NCI-H748 (cell line): ENCODE results near the gene PLEKHH1.
"Not testable (repeated sequence)": the region's sequence is repeated elsewhere in the genome, so short reads cannot be mapped to it uniquely, and the experiment has no call there.

Experiments used
- DNase-seq: peaks from one replicate; lab custom pipeline; 2025; ENCODE audit not compliant: unreplicated experiment; lab: John Stamatoyannopoulos, UW

The PLEKHH1 gene

DNA sequence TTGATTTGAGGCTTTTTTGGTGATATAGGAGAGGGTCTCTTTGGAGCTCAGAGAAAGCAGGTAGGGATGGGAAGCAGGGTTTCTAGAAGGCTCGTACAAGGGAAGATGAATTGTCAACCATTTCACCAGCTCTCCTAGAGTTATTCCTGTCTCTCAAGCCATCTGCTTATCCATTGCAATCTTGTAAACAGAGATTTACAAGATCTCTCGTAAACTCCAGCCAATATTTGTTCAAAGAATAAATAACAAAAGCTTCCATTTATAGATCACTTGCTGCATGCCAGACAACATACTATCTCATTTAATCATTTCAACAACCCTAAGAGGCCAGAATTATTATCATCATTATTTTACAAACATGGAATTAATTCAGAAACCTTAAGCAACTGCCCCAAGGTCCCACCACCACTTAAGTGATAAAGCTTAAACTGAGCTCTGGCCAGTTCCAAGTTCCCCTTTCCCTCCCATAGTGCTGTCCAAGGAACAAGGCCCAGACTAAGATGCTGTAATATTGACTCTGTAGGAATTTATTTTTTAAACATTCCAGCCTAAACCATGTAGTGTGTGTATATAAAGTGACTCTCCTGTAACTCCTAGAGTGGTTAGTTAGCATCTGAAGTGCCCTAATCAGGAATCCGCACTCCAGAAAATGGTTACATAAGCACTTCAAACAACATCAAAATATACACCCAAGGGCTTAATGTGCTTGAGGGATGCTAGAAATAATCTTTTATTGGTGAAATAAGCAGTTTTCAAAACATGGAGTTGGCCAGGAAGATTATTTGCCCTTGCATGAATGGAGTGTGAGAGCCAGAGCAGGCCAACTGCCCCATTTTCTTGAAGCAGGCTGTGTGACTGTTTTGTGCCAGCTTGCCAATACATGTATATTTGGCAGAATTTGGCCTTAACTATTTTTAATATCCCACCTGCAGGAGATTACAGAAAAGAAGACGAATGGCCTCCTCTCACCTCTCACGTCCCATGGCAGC lies 2.8 kb upstream of the PLEKHH1 start:
- no peak for DNase-seq

DNA sequence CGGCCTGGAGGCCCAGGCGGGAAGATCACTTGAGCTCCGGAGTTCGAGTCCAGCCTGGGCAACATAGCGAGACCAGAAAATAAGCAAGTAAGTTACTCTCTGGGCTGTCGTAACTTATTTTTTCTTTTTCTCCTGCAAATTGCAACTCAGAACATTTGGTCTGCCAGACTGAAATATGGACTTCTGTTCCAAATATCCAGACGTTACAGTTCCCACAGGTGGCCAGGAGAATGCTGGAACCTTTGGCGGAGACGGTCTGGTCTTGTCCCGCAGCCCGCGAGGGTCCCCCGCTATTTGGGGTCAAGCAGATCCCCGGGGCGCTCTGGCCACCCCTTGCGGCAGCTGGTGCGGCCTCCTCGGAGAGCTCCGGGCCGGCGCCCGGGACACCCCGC lies 488 bp upstream of the PLEKHH1 start:
- DNase-seq, result no peak

DNA sequence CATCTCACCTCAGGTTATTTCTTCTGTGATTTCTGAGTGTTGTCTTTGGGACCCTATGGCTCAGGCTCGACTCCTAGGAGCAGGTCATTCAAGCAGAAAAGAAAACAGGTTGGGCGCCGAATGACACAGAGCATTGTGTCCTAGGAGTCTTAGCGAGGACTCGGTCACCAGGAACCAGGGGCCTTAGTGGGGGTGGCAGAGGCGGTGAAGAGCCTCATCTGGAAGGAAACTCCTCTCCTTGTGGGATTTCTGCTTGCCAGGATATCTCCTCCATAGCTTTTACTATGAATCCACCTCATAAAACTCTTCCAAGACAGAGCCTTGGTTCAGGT lies 630 bp downstream of the PLEKHH1 start:
- DNase-seq, result peak; percentile 61

DNA sequence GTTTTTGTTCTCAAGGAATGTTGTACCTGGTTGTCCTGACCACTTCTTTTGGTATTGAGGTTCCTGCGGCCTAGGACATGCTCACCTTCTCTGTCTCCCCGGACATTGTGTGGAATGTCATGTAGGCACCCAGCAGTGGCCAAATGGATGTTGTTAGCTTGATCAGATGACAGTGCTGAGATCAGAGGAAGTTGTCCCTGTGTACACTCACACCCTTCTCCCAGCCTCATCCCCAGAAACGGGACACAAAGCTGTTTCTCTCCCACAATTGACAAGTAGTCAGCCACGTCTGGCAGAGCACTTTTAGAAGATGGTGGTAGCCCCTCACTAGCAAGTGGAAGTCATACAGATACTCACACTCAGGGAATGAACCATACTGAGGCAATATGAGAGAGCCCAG lies 3.0 kb downstream of the PLEKHH1 start:
- no peak for DNase-seq

DNA sequence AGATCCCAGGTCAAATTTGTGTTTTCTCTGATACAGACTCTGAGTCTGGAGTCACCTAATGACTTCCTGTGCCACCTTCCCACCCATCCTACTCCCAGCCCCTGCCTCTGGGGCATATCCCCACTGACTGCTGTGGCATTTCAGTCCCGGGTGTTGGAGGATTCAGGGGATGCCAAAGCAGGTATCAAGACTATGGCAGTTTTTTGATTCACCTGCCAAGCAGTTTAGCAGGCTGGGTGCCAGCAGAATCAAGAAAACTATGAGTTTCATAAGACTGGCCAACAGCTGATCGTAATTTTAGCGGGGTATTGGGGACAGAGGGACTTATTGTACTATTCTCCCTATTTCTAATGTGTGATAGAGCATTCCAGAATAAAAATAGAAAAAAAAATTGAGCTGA lies 4.6 kb downstream of the PLEKHH1 start:
- no peak for DNase-seq

DNA sequence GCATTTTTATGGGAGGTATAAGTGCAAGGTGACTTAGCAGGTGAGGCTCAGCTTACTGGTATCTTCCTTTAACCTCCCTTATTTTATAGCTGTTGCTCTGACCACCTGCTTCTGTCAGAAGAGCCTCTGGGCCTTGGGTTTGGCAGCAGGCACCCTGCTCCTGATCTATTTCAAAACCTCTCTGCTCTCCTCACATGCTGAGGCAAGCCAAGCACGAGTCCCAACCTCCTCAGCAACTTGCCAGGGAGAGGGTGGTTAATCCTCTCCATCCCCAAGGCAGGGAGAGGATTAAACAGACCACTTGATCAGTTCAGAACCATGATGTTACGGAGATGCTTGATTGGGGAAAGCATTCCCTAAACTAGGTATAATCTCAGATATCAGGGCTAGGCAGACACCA lies 5.4 kb downstream of the PLEKHH1 start:
- no peak for DNase-seq

DNA sequence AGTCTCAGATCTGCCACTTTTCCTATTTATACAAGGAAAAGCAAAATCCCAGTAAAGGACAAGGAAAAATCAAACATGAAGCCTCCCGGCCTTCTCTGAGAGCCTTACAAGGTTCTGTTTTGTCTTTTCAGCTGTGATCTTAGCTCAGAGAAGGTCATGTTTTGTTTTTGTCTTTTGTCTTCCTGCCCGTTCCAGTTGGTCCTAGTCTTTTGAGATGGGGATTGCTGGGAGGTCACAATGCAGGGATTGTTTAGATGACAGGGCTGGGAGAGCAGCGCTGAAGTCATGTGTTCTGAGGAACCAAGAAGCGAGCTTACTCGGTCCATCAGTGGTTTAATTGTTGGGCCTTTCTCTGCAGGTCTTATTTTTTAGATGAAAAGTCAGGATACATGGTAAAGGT lies 6.0 kb downstream of the PLEKHH1 start:
- no peak for DNase-seq

DNA sequence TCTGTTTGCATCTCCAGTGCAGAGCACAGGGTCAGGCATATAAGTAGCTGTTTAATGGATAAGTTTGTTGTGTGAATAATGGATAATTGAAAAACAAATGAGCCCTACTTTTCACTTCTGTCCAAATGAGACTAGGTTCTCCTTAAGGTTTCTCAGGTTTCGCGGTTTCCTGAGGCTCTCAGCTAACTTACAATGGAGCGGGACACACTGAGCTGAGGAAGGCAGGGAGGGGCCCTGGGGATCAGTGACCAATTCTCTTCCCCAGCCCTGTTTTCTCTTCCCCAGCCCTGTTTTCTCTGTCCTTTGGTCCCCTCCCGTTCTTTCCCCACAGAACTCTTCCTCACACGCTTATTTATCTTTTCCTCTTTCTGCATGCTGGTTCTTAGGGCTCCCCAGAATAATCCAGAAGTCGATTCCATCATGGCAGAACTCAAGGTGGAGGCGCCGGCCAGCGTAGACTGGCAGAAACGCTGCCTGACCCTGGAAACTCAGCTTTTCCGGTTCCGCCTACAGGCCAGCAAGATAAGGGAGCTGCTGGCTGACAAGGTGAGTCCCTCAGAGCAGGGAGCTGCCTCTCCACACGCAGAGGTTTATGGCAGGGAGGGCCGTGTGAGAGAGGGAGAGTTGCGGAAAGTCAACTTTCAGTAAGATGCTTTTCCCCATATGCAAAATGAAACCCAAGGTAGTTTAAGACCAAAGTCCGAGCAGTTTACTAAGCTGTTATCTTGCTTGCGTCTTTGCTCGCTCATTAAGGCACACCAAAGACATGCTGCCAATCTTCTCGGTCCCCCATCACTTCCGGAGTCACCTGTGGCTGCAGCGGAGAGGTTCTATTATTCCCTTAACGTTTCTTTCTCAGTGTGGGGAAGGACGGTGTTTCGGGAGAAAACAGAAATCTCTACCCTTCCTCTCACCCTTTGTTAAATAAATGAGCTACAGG lies 8.6 kb downstream of the PLEKHH1 start:
- no peak for DNase-seq

DNA sequence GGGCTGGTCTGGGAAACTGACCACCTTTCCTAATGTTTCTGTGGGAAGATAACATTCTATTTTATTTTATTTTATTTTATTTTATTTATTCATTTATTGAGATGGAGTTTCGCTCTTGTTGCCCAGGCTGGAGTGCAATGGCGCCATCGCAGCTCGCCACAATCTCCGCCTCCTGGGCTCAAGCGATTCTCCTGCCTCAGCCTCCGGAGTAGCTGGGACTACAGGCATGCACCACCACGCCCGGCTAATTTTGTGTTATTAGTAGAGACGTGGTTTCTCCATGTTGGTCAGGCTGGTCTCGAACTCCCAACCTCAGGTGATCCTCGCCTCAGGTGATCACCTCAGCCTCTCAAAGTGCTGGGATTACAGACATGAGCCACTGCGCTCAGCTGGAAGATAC lies 9.5 kb downstream of the PLEKHH1 start:
- DNase-seq, result not testable (repeated sequence)

DNA sequence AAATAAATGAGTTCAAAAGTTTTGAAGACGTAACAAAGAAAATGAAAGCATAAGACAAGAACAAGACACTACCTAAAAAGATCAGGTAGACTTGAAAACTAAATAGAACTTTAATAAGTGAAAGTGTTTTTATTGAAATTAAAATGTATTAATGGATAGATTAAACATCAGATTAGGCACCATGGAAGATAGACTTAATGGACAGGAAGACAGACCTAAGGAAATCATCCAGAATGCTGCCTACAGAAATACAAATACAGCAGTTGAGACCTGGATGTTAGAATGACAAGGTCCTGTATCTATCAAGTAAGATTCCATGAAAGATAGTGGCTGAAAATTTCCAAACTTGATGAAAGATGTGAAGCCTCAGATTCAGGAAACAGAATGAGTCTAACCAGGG lies 11.5 kb downstream of the PLEKHH1 start:
- no peak for DNase-seq

DNA sequence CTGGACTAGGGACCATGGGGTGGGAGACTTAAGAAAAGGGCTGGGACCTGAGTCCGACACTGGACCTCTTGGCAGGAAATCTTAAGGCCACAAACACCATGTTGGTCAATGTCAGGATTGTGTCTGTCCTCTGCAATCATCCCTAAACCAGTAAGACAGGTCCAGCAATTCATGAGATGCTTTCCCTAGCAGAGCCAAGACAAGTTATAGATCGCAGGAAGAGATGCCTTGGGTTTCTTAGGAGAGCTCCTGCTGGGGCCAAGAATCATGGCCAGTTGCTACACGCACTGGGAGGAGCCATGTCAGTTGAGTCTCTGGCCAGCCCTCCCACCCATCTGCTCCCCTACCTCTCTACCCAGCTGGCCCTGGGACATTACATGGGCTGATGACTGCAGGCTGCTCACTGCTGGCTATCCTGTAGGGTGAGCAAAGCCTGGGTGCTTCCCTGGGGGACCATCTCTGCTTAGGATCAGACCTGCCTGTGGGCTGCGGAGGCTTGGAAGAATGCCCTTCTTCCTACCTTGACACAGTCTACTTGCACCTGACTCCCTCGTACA lies 14.2 kb downstream of the PLEKHH1 start:
- no peak for DNase-seq

DNA sequence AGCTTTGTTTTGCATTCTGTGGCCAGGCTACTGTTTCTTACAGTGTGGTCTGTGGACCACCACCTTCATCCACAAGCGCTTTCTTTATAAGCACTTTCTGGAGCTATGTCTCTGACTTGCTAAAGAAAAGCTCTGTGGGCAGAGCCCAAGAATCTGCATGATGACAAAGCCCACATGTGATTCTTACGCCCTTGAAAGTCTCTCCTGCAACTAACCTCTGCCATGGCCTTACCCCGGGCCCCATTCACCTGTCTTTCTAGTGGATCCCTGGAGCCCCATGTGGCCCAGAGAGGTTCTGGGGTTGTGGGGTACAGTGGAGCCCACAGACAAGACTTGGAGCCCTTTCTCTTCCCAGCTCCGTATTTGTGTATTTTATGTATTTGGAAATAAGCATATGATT lies 16.6 kb downstream of the PLEKHH1 start:
- no peak for DNase-seq

DNA sequence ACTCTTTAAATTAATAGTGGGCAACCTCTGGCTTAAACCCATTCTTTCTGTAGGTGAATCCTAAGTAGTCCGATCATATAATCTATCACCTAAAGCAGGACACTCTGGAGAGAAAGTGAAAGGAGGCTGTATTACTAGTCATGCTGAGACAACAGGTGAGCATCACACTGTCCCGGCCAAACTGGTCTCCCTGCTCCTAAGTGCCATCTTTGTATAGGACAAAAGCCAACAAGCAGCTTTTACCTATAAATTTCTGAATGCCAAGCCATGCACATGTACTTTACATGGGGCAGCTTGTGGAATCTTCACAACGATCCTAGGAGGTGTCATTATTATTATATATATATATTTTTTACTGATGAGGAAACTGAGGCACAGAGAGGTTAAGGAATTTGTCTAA lies 18.0 kb downstream of the PLEKHH1 start:
- DNase-seq, result no peak

DNA sequence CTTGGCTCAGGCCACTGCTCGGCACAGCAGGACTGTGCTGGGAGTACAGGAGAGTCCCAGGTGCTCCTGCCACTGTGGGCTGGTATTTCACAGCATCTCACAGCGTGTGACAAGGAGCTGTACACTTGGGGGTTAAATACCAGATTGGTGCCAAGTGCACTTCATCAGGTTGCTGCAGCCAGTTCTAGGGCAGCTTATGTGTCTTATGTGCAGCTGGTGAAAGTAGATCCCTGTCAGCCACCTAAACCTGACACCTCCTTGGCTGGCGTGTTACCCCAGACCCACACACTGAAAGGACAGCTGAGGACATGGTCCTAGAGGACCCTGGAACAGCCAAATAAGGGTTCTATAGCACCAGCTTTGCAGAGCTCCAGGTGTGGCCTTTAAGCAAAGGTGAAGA lies 18.9 kb downstream of the PLEKHH1 start:
- DNase-seq, result no peak

DNA sequence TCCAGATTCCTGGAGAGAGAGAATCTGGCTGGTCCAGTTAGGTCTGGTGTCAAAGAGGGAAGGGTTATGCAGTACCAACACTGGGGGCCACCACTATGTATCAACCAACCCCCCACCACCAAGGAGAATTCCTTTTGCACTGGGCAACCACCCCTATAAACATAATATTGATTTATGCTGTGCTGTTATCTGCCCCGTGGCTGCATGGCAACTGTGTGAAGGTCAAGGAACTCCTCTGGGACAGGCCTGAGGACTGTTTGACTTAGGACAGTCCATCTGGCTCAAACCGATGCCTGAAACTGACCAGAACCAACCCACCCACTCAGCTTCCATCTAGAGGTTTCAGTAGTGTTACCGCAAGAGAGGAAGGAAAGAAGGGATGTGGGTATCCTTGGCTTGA lies 20.5 kb downstream of the PLEKHH1 start:
- DNase-seq, result no peak

DNA sequence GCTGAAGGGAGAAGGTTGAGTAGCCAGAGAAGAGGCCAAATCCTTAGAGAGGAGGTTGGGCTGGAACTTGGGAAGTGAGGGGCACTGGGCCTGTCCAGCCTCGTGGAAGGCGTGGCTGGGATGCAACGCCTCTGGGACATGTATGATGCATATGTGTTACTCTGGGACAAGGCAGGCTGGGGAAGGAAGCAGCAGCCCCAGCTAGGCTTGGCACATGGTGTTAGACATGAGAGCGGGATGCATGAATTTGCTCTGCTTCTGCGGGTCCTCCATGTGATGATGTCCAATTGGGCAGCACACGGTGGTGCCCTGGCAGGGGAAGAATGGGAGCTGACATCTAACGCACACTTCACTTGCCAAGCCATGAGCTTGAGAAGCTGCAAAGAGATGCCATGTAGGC lies 21.3 kb downstream of the PLEKHH1 start:
- DNase-seq, result no peak

DNA sequence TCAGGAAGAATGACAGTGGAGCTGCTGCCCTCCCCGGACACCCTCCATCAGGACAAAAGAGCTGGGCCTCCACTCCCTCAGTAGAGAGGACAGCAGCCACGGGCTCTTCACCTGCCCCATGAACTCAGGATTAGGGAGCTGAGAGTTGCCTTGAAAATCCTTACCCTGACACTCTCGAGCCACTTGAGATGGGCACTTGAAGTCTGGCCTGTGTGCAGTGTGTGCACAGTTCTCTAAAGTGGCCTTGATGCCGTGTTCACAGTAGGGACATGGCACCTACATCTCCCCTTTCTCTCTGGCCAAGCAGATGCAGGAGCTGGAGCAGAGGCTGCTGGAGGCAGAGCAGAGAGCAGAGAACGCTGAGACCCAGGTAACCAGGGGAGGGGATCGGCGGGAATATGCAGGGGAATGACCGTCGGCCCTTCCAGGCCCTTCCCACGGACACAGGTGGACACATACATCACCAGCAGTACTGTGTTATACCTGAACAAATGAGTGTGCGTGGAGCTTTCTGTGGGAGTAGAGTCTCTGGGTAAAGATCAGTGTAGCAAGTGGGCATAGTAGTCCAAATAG lies 22.5 kb downstream of the PLEKHH1 start:
- no peak for DNase-seq

DNA sequence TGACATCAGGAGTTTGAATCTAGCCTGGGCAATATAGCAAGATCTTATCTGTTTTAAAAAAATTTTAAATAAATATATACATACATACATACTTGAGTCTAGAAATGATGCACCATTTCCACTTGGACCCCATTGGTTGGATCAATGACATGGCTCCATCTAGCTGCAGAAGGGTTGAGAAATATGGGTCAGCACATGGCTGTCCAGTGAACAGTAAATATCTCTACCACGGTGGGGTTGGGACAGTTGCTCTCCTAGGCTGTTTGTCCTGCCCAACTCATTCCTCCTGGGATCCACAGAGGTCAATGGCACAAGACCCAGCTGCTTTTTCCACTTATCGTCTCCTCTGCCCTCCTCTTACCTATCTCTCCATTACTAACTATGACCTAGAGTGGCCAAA lies 23.6 kb downstream of the PLEKHH1 start:
- DNase-seq, result no peak

DNA sequence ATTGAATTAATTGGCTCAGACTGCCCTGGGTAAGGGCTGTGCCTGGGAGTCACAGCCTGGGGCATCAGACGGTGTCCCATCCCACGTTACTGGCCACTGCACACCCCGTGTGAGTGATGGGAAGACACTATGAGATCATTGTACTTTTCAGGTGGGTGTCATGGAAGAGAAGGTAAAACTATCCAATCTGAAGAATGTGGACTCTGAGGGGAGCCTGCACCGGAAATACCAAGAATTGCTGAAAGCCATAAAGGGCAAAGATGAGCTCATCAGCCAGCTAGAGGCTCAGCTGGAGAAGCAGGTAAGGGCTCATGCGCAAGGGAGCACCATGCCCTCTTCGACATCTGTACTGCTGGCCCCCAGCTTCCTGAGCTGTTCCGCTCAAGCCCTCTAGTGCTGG lies 24.0 kb downstream of the PLEKHH1 start:
- DNase-seq, result no peak

DNA sequence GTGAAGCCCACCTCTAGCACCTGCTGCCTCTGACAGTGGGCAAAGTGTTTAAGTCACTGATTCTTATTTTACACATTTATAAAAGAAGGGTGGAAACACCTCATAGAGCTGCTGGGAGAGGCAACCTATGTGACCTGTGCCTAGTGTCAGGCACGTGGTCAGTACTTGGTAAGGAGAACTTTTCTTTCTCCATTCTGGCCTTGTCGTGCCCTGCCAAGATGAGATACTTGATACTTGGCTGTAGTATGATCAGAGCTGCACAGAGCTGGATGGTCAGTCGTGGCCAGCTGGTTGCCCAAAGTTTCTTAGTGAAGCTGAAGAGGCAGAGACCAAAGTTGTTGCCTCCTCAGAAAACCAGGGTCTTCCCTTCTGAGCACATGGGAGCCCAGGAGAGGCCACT lies 24.6 kb downstream of the PLEKHH1 start:
- no peak for DNase-seq

DNA sequence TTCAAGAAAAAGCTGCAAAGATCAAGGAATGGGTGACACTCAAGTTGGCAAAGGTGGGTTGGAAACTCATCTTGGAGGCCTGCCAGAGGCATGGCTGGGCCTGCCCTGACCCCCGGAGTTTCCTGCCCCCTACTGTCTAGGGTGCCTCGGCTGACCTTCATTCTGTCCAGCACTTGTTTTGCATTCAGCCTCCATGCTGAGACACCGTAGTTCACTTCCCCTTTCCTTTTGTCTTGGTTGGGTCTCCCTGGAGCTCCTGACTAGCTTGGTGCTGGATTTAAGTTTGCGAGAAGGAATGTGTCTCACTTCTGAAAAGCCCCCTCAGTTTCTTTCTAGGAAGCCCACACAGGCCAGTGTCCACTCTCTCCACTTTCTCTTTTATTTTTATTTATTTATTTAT lies 26.5 kb downstream of the PLEKHH1 start:
- no peak for DNase-seq
